IPS-18a (cell line): ENCODE results near the gene NEDD4L.
A peak's percentile ranks its signal among the peaks of the same experiment; 100 is the strongest.
"Not testable (repeated sequence)": the region's sequence is repeated elsewhere in the genome, so short reads cannot be mapped to it uniquely, and the experiment has no call there.

Experiments
- H3K27ac ChIP-seq: one replicate; pipeline ENCODE4 v1.5.1; 2013; ENCODE audit warnings: low read length
- H3K27me3 ChIP-seq: one replicate; pipeline ENCODE4 v1.6.1; 2013; ENCODE audit warnings: mild to moderate bottlenecking, low read length; ENCODE audit not compliant: control insufficient read depth, insufficient read depth
- H3K36me3 ChIP-seq: one replicate; pipeline ENCODE4 v1.6.1; 2013; ENCODE audit warnings: low read depth, low read length; ENCODE audit not compliant: control insufficient read depth
- H3K4me1 ChIP-seq: one replicate; pipeline ENCODE4 v1.6.1; 2013; ENCODE audit warnings: low read depth, low read length; ENCODE audit not compliant: control insufficient read depth
- H3K4me3 ChIP-seq: one replicate; pipeline ENCODE4 v1.5.1; 2013; ENCODE audit warnings: low read length
- H3K9ac ChIP-seq: one replicate; pipeline ENCODE4 v1.6.1; 2013; ENCODE audit warnings: mild to moderate bottlenecking, low read length, moderate library complexity
- H3K9me3 ChIP-seq: one replicate; pipeline ENCODE4 v1.6.1; 2013; ENCODE audit warnings: low read depth, low read length; ENCODE audit not compliant: control insufficient read depth

The NEDD4L gene

DNA sequence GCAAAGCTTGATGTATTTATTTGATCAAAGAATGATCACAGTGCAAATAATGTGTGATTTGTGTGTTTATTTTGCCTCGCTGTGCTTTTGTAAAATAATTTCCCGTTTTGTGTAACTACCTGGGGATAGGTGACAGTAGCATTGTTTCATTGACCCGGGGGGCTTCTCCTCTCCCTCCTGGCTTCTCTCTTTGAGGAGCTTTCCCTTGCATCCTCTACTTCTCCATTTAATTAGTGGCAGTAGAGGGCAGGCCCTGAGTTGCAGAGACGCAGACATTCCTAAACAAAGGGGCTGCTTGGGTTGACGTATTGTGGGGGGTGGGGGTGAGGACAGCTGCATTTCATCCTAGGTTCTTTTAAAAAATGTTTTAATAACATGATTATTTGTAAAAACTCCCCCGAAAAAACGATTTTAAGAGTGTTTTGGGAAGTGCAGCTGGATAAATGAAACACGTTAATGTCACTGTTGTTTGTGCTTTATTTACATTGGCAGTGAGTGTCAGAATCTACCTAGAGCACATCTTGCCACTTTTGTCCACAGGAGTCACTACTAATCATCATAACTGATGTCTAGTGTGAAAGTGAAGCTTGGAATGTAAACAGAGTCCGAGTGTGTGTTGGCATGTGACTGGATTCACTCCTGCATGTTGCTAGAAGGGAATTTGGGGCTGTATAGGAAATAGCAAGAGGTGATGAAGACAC is 2.2 kb downstream of the NEDD4L start:
- H3K9ac ChIP-seq = peak overlapping the region; percentile 57
- no peak overlapping the region for H3K27ac ChIP-seq
- peaks cover 30% of the 10 kb centered on the region for H3K27me3 ChIP-seq
- no peaks in the 10 kb centered on the region for H3K9me3 ChIP-seq
- H3K4me3 ChIP-seq = peak overlapping the region; percentile 97
- H3K4me1 ChIP-seq = peaks cover 20% of the 10 kb centered on the region
- no peaks in the 10 kb centered on the region for H3K36me3 ChIP-seq

DNA sequence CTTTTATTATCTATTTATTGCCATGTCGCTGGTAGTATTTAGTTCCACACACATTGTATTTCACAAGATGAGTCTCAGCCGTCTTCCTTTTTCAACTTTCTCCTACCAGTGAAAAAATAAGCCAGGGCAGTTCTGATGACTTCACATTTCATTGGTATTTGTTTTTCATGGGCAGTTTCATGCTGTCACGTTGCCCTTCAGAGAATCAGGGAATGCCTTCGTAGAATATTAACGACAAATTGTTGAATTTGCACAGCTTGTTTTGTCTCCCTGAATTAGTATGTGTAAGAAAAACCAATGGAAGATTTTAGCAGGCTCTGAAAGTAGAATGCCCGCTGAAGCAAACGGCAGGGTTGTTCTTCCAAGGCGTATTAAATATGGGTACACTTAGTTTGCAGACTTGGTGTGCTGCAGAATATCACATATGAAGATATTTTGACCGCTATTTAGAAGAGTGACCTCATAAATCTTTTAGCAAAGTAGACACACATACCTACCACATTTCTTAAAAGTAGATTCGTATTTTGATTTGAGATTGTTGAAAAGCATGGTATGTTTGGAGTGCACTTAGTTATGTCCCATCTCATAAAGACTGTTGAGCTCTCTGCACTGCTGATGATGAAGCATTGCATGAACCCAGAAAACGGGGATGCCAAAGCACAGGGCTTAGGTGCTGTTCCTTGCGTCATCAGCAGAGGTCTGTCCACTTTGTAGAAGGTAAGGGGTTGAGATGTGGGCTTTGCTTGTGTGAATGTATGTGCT is 2.9 kb downstream of the NEDD4L start:
- Histone ChIP-seq H3K9ac (no peak overlapping the region), H3K36me3 (no peaks in the 10 kb centered on the region), H3K9me3 (no peaks in the 10 kb centered on the region), H3K27ac (no peak overlapping the region), H3K27me3 (peaks cover 30% of the 10 kb centered on the region), H3K4me3 (peak overlapping the region; percentile 97), H3K4me1 (peaks cover 20% of the 10 kb centered on the region)

DNA sequence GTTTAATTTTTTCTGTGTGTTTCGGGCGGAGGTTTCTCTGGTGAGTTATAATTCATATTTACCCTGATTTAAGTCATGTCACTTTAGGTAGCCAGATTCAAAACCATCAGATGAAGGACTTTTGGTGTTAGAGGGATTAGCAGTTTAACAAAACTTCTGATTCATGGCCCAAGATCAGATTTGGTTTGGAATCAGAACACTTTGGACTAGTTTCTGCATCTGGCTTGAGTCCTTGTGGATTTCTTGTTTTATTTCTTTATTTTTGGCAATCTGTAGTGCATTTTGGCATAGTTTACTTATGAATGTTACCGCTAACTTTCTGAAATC is 3.5 kb downstream of the NEDD4L start:
- Histone ChIP-seq H3K4me3 (no peak overlapping the region), H3K27me3 (peaks cover 24% of the 10 kb centered on the region), H3K9me3 (no peaks in the 10 kb centered on the region), H3K27ac (no peak overlapping the region), H3K36me3 (no peaks in the 10 kb centered on the region), H3K4me1 (peaks cover 20% of the 10 kb centered on the region), H3K9ac (no peak overlapping the region)

DNA sequence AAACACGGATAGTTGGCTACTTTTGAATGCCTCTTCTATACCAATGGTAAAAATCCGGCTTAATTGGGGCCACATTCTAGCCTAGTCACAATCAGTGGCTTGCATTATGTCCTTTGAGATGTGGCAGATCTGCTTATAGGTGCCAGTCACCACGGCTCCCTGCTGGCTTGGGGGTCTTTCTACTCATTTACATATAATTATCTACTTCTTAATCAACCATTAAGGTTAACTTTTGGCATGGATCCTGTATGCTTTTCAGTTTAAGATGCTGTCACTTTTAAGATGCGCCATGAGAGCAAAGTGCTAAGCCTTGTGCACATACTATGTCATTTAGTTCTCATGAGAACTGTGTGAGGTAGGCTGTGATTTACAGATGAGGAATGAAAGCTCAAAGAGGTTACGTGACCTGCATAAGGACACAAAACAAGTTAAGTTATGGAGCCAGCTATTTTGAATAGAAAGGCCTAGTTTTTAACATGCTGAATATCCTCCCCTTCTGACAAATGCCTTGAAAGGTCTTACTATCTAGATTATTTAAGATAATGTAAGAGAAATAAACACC is 4.1 kb downstream of the NEDD4L start:
- no peaks in the 10 kb centered on the region for H3K36me3 ChIP-seq
- H3K4me1 ChIP-seq = peaks cover 16% of the 10 kb centered on the region
- H3K27ac ChIP-seq = no peak overlapping the region
- no peaks in the 10 kb centered on the region for H3K9me3 ChIP-seq
- H3K27me3 ChIP-seq = peaks cover 18% of the 10 kb centered on the region
- H3K9ac ChIP-seq = no peak overlapping the region
- no peak overlapping the region for H3K4me3 ChIP-seq

DNA sequence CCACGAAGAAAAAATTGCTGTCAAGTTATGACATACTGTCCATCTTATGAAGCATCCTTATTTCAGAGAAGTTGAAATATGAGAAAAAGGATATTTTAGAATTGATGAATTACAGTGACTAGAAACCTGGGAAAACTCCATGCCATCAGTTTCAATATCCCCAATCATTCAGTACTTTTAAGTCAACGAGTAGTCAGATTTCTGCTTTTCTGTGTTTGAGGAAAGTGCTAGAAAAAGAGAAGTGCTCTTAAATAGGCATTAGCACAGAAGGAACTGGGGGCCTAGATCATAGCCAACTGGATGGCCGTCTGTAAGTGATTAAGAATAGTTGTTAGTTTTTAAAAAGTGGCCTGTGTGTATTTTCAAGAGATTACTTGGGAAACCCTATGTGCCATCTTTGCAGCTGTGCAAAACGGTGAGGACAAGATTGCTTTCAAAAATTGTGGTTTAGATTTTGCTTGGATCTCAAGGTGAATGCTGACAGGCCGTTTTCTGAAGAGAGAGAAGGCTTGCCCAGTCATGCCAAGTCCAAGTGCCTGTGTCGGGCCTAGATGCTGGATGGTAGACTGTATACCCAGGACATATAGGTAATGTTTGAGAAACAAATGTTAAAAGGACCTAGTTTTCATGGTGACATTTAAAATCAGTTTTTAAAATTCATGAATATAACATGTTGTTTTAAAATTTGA is 5.1 kb downstream of the NEDD4L start:
- Histone ChIP-seq H3K4me3 (no peak overlapping the region), H3K4me1 (peaks cover 18% of the 10 kb centered on the region), H3K27me3 (peaks cover 16% of the 10 kb centered on the region)

DNA sequence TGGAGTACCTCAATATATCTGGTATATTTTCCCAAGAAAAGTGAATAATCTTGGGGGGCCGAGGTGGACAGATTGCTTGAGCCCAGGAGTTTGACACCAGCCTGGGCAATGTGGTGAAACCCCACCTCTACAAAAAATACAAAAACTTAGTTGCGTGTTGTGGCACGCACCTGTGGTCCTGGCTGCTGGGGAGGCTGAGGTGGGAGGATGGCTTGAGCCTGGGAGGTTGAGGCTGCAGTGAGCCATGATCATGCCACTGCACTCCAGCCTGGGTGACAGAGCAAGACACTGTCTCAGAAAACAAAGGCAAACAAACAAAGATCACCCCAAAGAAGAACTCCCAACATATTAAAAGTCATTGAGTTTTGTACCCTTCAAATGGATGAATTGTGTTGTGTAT is 6.9 kb downstream of the NEDD4L start:
- not testable (repeated sequence) for H3K9ac ChIP-seq, H3K27ac ChIP-seq, H3K4me3 ChIP-seq, H3K9me3 ChIP-seq, H3K36me3 ChIP-seq
- peaks cover 16% of the 10 kb centered on the region for H3K27me3 ChIP-seq
- peaks cover 23% of the 10 kb centered on the region for H3K4me1 ChIP-seq

More for the DNA sequence above, 5.1 kb downstream of the NEDD4L start:
- no peak overlapping the region for H3K9ac ChIP-seq
- H3K9me3 ChIP-seq = no peaks in the 10 kb centered on the region
- no peaks in the 10 kb centered on the region for H3K36me3 ChIP-seq
- H3K27ac ChIP-seq = no peak overlapping the region

DNA sequence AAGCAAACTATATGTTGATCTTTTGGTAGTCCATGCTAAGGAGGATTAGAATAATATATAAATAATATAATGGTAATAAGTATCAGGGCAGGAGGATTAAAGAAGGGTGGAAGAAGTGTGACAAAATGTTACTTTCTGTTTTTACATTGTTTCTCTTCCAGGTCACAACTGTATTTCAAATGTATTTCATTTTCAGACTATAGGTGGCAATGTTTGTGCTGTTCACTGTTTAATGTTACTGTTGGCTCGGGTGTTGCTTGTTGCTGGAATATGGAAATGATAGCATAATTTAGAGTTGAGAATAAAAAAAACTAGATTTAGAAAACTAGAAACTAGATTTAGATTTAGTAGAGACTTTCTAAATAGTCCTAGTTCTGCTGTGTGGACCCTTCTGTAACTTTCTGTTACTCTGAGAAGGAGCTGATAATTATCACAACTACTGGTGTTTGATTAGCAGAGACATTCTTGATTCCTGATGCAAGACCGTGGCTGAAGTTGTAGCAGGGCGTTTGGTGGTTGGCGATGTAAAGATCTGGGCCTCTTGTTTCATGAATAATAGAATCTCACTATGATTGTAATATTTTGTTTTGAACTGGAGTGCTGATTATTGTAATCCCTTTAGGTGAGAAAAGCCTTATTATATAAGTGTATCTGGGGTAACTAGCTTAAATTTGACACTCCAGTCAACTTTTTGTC is 7.9 kb downstream of the NEDD4L start:
- Histone ChIP-seq H3K9ac (no peak overlapping the region), H3K4me1 (peaks cover 14% of the 10 kb centered on the region), H3K27ac (no peak overlapping the region), H3K27me3 (peaks cover 11% of the 10 kb centered on the region), H3K4me3 (no peak overlapping the region), H3K9me3 (no peaks in the 10 kb centered on the region), H3K36me3 (no peaks in the 10 kb centered on the region)

DNA sequence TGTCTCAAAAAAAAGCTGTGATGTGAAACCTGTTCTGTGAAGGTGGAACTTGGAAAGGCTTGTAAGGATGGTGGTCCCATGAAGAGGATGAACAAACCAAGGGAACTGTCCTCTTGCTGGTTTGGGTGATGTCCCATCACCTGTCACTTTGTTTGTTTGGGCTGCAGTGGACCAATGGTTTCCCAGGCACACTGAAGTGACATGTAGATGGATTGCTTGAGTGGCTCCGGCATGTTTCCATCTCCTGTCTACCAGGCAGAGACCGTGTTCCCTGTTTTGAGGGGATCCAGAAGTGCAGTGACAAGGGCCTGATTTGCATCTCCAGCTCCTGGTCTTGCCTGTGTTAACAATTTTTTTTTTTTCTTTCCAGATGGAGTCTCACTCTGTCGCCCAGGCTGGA is 8.9 kb downstream of the NEDD4L start:
- H3K4me1 ChIP-seq = peaks cover 11% of the 10 kb centered on the region
- no peak overlapping the region for H3K4me3 ChIP-seq
- no peaks in the 10 kb centered on the region for H3K9me3 ChIP-seq
- peaks cover under 1% of the 10 kb centered on the region for H3K27me3 ChIP-seq
- no peak overlapping the region for H3K9ac ChIP-seq
- no peaks in the 10 kb centered on the region for H3K36me3 ChIP-seq
- no peak overlapping the region for H3K27ac ChIP-seq

DNA sequence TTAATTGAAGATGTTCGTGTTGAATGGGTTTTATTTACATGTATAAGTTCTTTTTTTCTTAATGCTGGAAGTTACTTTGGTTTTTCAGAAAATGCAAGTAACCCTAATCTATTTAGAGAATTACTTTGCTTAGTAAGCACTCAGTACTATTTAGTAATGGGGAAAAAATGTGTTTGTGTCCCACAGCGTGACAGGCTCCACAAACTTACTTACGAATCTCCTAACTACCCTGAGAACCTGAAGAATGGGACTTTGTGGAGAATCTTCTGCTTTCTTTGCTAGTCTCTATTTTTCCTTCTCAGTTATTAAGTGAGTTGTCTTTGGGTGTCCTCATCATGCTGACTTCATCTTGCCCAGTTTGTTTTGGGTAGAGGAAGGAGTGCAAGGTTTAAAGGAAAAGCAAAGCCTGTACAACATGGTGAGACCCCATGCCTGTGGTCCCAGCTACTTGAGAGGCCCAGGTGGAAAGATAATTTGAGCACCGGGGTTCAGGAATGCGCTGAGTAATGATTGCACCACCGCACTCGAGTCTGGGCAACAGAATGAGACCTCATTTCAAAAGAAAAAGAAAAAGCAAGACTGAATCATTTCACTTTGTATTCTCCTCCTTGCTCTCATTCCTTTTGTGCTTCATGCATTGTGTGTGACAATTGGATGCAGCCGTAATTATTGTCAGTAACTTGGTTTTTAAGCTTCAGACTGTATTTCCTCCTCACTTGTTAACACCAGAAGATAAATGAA is 10.2 kb downstream of the NEDD4L start:
- no peak overlapping the region for H3K27ac ChIP-seq
- no peaks in the 10 kb centered on the region for H3K27me3 ChIP-seq
- no peaks in the 10 kb centered on the region for H3K9me3 ChIP-seq
- peaks cover 11% of the 10 kb centered on the region for H3K4me1 ChIP-seq
- peak overlapping the region; percentile 25 for H3K9ac ChIP-seq
- no peak overlapping the region for H3K4me3 ChIP-seq
- H3K36me3 ChIP-seq = no peaks in the 10 kb centered on the region

DNA sequence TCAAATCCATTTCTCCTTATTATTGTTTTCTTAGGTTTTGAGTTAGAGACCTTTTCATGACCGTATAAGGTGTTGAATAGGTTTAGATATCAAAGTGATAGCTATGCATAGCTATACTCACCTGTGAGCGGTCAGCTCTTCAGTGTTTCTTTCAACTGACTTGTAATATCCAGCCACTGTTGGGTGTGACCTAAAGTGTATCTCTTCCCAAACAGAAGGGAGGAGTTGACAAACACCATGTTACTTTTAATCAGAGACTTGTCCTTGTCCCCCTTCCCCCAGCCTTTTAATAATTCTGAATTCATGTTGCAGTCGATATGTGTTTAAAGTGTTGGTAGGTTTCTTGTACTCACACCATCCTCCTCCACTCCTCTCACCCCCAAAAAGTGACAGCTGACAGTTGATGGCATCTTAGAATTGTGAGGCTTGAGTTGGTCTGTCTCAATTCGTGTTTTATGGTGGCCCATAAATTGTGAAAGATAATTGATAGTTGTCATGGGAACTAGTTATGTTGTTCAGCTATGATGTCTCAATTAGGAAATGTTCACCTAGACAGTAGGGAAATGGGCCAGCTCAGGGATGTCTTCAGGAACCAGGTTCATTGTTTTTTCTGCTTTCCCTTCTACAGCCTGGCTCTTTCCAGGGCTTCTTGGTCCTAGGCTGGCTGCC is 12.0 kb downstream of the NEDD4L start:
- Histone ChIP-seq H3K4me1 (peaks cover 11% of the 10 kb centered on the region), H3K9me3 (no peaks in the 10 kb centered on the region), H3K4me3 (no peak overlapping the region)

More for the DNA sequence above, 12.0 kb downstream of the NEDD4L start:
- H3K36me3 ChIP-seq = no peaks in the 10 kb centered on the region
- no peaks in the 10 kb centered on the region for H3K27me3 ChIP-seq
- H3K9ac ChIP-seq = no peak overlapping the region
- H3K27ac ChIP-seq = no peak overlapping the region
